H1 (cell line): Measurements from ENCODE around the gene RASGEF1B. TPM values are rescaled to one million over a fixed set of nuclear protein-coding genes. Genes with fewer than 3 reads are reported as not detected.

Experiments used
- CTCF ChIA-PET: fragments of 300-600 bp; sonication (Branson Sonifier 250); formaldehyde crosslinking; loops from one replicate; lab custom pipeline; 2021; ENCODE audit not compliant: partially characterized antibody; lab: Charles Lee
- POLR2A ChIA-PET: fragments of 300-600 bp; sonication (Branson Sonifier 250); formaldehyde crosslinking; loops from one replicate; lab custom pipeline; 2021; ENCODE audit warnings: inconsistent platforms; ENCODE audit not compliant: partially characterized antibody; lab: Charles Lee
- DNase-seq, 2 experiments: peaks; one replicate each; pipeline versions ENCODE4 v3.0.0 to v3.0.0-alpha.2; 2010 to 2022; ENCODE audit warnings: low spot score in 2 of 2, low read depth in 1 of 2, mixed read lengths in 1 of 2
- FAIRE-seq: peaks from 2 replicates; lab custom pipeline; 2011; peaks lifted over from hg19 to GRCh38; lab: Jason Lieb, UNC
- H2AFZ ChIP-seq: 2 replicates; pipeline ENCODE4 v1.8.1; 2012; ENCODE audit warnings: low read length, inconsistent platforms
- H2AK5ac ChIP-seq: 2 replicates; pipeline ENCODE4 v1.6.1; 2013; ENCODE audit warnings: low read depth, low read length
- H2BK120ac ChIP-seq: replicated peaks from 2 replicates; pipeline ENCODE3; 2013; ENCODE audit warnings: low read depth, low read length, inconsistent platforms
- H2BK12ac ChIP-seq: 2 replicates; pipeline ENCODE4 v1.6.1; 2013; ENCODE audit warnings: low read depth, low read length
- H2BK15ac ChIP-seq: 2 replicates; pipeline ENCODE4 v1.6.1; 2013; ENCODE audit warnings: low read length
- H2BK20ac ChIP-seq: 2 replicates; pipeline ENCODE4 v1.6.1; 2013; ENCODE audit warnings: low read length
- H2BK5ac ChIP-seq: 2 replicates; pipeline ENCODE4 v1.6.1; 2013; ENCODE audit warnings: low read depth, low read length
- H3K14ac ChIP-seq: 2 replicates; pipeline ENCODE4 v1.6.1; 2013; ENCODE audit warnings: inconsistent platforms; ENCODE audit not compliant: insufficient read length
- H3K18ac ChIP-seq: 2 replicates; pipeline ENCODE4 v1.6.1; 2013; ENCODE audit warnings: low read length; ENCODE audit errors: extremely low read depth
- H3K23ac ChIP-seq: 2 replicates; pipeline ENCODE4 v1.6.1; 2013; ENCODE audit warnings: inconsistent platforms; ENCODE audit not compliant: insufficient read length
- H3K23me2 ChIP-seq: 2 replicates; pipeline ENCODE4 v1.6.1; 2013; ENCODE audit warnings: low read depth, low read length
- H3K27ac ChIP-seq: 2 replicates; pipeline ENCODE4 v1.6.1; 2011; ENCODE audit warnings: low read depth, low read length, inconsistent platforms
- H3K27me3 ChIP-seq, 4 experiments: replicated peaks in 1 of 4; 1 replicate in 1 of 4; 2 replicates in 3 of 4; pipeline versions ENCODE4 v1.6.1 to v1.8.1; 2011 to 2013; ENCODE audit warnings: low read length in 3 of 4, mild to moderate bottlenecking in 3 of 4, inconsistent platforms in 2 of 4, mixed read lengths in 2 of 4, moderate library complexity in 1 of 4; ENCODE audit not compliant: control insufficient read depth in 3 of 4, insufficient read depth in 3 of 4; ENCODE audit errors: extremely low read depth in 1 of 4
- H3K36me3 ChIP-seq, 4 experiments: 2 replicates each; pipeline versions ENCODE4 v1.6.1 to v1.8.1; 2011 to 2013; ENCODE audit warnings: mild to moderate bottlenecking in 4 of 4, low read length in 3 of 4, moderate library complexity in 2 of 4, control low read depth in 1 of 4, inconsistent platforms in 1 of 4; ENCODE audit not compliant: insufficient read depth in 4 of 4, control insufficient read depth in 2 of 4
- H3K4ac ChIP-seq: replicated peaks from 2 replicates; pipeline ENCODE3; 2013; ENCODE audit warnings: low read length, low read depth, mixed read lengths, inconsistent platforms; ENCODE audit not compliant: insufficient read length
- H3K4me1 ChIP-seq, 4 experiments: replicated peaks in 1 of 4; 1 replicate in 1 of 4; 2 replicates in 3 of 4; pipeline versions ENCODE4 v1.6.1 to v1.8.1; 2011 to 2013; ENCODE audit warnings: low read length in 3 of 4, inconsistent platforms in 2 of 4, mixed read lengths in 1 of 4; ENCODE audit not compliant: insufficient read depth in 4 of 4, control insufficient read depth in 3 of 4
- H3K4me2 ChIP-seq, 2 experiments: 2 replicates each; pipeline versions ENCODE4 v1.6.1 to v1.8.1; 2011 to 2013; ENCODE audit warnings: low read depth in 2 of 2, low read length in 2 of 2, control low read depth in 1 of 2, inconsistent platforms in 1 of 2, mild to moderate bottlenecking in 1 of 2; ENCODE audit not compliant: insufficient read depth in 1 of 2
- H3K4me3 ChIP-seq, 4 experiments: fragments of 200-600, 300-600 bp in 1 of 4; sonication (generic), shearing (Covaris generic), sonication (Bioruptor Twin) in 1 of 4; 2 replicates each; pipeline versions ENCODE4 v1.5.1 to v1.8.1; 2011 to 2016; ENCODE audit warnings: low read length in 4 of 4, low read depth in 3 of 4, control low read depth in 2 of 4, inconsistent platforms in 2 of 4, mild to moderate bottlenecking in 2 of 4, mixed read lengths in 1 of 4, moderate library complexity in 1 of 4; ENCODE audit not compliant: insufficient read depth in 2 of 4; ENCODE audit errors: extremely low read depth in 1 of 4
- H3K56ac ChIP-seq: replicated peaks from 2 replicates; pipeline ENCODE3; 2013; ENCODE audit warnings: low read depth, mild to moderate bottlenecking, mixed read lengths, low read length, inconsistent platforms; ENCODE audit not compliant: insufficient read length
- H3K79me1 ChIP-seq: 2 replicates; pipeline ENCODE4 v1.6.1; 2013; ENCODE audit warnings: low read depth, low read length, control low read depth
- H3K79me2 ChIP-seq, 2 experiments: 2 replicates each; pipeline versions ENCODE4 v1.6.1 to v1.8.1; 2012 to 2013; ENCODE audit warnings: low read length in 2 of 2, mild to moderate bottlenecking in 2 of 2, inconsistent platforms in 1 of 2; ENCODE audit not compliant: insufficient read depth in 2 of 2, control insufficient read depth in 1 of 2
- H3K9ac ChIP-seq, 4 experiments: replicated peaks in 1 of 4; 1 replicate in 1 of 4; 2 replicates in 3 of 4; pipeline versions ENCODE4 v1.6.1 to v1.8.1; 2011 to 2013; ENCODE audit warnings: low read depth in 3 of 4, low read length in 3 of 4, control low read depth in 2 of 4, mild to moderate bottlenecking in 2 of 4, moderate library complexity in 2 of 4, inconsistent platforms in 1 of 4; ENCODE audit errors: extremely low read depth in 1 of 4
- H3K9me3 ChIP-seq, 2 experiments: 2 replicates each; pipeline versions ENCODE4 v1.6.1 to v1.8.1; 2012 to 2013; ENCODE audit warnings: mild to moderate bottlenecking in 2 of 2, moderate library complexity in 2 of 2, control low read depth in 1 of 2, inconsistent platforms in 1 of 2, low read depth in 1 of 2, low read length in 1 of 2, mixed read lengths in 1 of 2; ENCODE audit not compliant: insufficient read depth in 2 of 2
- H4K20me1 ChIP-seq, 2 experiments: replicated peaks in 1 of 2; 2 replicates each; pipeline versions ENCODE3 to v1.8.1; 2011 to 2013; ENCODE audit warnings: inconsistent platforms in 2 of 2, low read length in 2 of 2, mild to moderate bottlenecking in 1 of 2; ENCODE audit not compliant: insufficient read depth in 2 of 2, control insufficient read depth in 1 of 2
- H4K5ac ChIP-seq: 2 replicates; pipeline ENCODE4 v1.6.1; 2013; ENCODE audit warnings: low read length, low read depth, mixed read lengths, inconsistent platforms; ENCODE audit not compliant: insufficient read length
- H4K8ac ChIP-seq: 2 replicates; pipeline ENCODE4 v1.8.0; 2013; ENCODE audit warnings: mild to moderate bottlenecking, moderate library complexity, low read length, inconsistent platforms; ENCODE audit not compliant: insufficient read depth; ENCODE audit errors: extremely low read depth
- H4K91ac ChIP-seq: replicated peaks from 2 replicates; pipeline ENCODE3; 2013; ENCODE audit warnings: low read length, mixed read lengths, inconsistent platforms; ENCODE audit not compliant: insufficient read length
- CHD2 ChIP-seq: IDR thresholded peaks from 2 replicates; pipeline ENCODE4 v1.6.1; 2012; ENCODE audit warnings: low read length, improper control_type of control experiment
- KDM4A ChIP-seq: IDR thresholded peaks from one replicate; pipeline ENCODE4 v1.7.1; 2012; ENCODE audit warnings: low read depth, mild to moderate bottlenecking, moderate library complexity, low read length, inconsistent platforms; ENCODE audit not compliant: severe bottlenecking
- POLR2AphosphoS5 ChIP-seq: IDR thresholded peaks from 2 replicates; pipeline ENCODE4 v1.6.1; 2011; ENCODE audit warnings: low read depth, low read length
- TAF1 ChIP-seq: IDR thresholded peaks from 2 replicates; pipeline ENCODE4 v1.6.1; 2011; ENCODE audit warnings: mild to moderate bottlenecking, low read depth, low read length
- WGBS, 2 experiments: shearing (Covaris generic) in 1 of 2; methylation state at CpG; one replicate each; pipeline versions ENCODE4 v1.1.6 to v1.1.7; 2013 to 2015; ENCODE audit warnings: low lambda C conversion rate in 2 of 2, mixed read lengths in 2 of 2, inconsistent platforms in 1 of 2, low coverage in 1 of 2, missing lambda C conversion rate in 1 of 2; ENCODE audit not compliant: insufficient replicate concordance in 2 of 2, insufficient coverage in 1 of 2, insufficient read length in 1 of 2; ENCODE audit errors: extremely low coverage in 1 of 2, missing lambda C conversion rate in 1 of 2; 5-methylcytosine and 5-hydroxymethylcytosine counted together
- polyA plus RNA-seq, 7 experiments: library from polyadenylated mRNA; depleted of rRNA in 3 of 7; stranded (reverse) in 5 of 7; unstranded in 2 of 7; fragments of >200 nt in 5 of 7; fragments of 200-250 nt in 2 of 7; gene quantifications; 1 replicate in 5 of 7; 2 replicates in 1 of 7; 4 replicates in 1 of 7; pipeline versions ENCODE4 v1.2.1 to v1.2.3, GENCODE V29; 2011 to 2013; ENCODE audit warnings: missing spikeins in 2 of 7, mixed read lengths in 2 of 7
- total RNA-seq: library from RNA; stranded (reverse); fragmentation: NEBNext Ultra II Directional; extraction: Animal tissue kit (Norgen Biotek cat#: 25700); gene quantifications from 2 replicates; pipeline ENCODE4 v1.2.1, GENCODE V29; 2021

The RASGEF1B gene
- total and polyA plus RNA-seq, 2 of the 8 experiments (the other 6 are each of a cell fraction or from before 2014, with no cell fraction given), result 1.6 to 4.7 TPM

GRCh38 chr4:81445196-81445595 lies 26.5 kb downstream of the RASGEF1B start:
- H4K20me1 ChIP-seq, result no peaks in the 10 kb centered on the region

More at GRCh38 chr4:81445196-81445595, 26.5 kb downstream of the RASGEF1B start:
- no peak overlapping the region for H3K14ac ChIP-seq
- TF ChIP-seq CHD2 (no peak), KDM4A (no peak), TAF1 (no peak), POLR2AphosphoS5 (no peak)
- H2BK20ac ChIP-seq, result no peak overlapping the region
- no peak overlapping the region for H2BK15ac ChIP-seq
- no peaks in the 10 kb centered on the region for H3K23me2 ChIP-seq
- no peak overlapping the region for H4K8ac ChIP-seq
- FAIRE-seq, result no peak
- no peak for DNase-seq
- H3K18ac ChIP-seq, result no peak overlapping the region
- no peak overlapping the region for H2BK12ac ChIP-seq
- no peak overlapping the region for H3K27ac ChIP-seq
- H3K4me3 ChIP-seq, result no peak overlapping the region
- H3K9me3 ChIP-seq, result no peaks in the 10 kb centered on the region
- no peaks in the 10 kb centered on the region for H3K79me1 ChIP-seq
- H3K9ac ChIP-seq, result no peak overlapping the region
- peaks cover 0 to 9% (median 0%) of the 10 kb centered on the region in 4 experiments; a peak in 2 of 8 replicates for H3K36me3 ChIP-seq
- H2AFZ ChIP-seq, result no peak overlapping the region
- POLR2A ChIA-PET, result no interaction called here
- no peaks in the 10 kb centered on the region for H3K4me1 ChIP-seq
- CTCF ChIA-PET, result interaction anchor here (0.6 to 1.4 kb wide), 5 partner anchors 9 to 400 kb away, joined by 3 to 4 read pairs (median 3); no protein-coding TSS in a partner anchor
- H2BK120ac ChIP-seq, result no peak overlapping the region
- H3K56ac ChIP-seq, result no peak overlapping the region
- H3K23ac ChIP-seq, result no peak overlapping the region
- 92% methylated on average over 5 of the region's 5 CpGs; no CpG with 5 or more reads in 1 of the 2 experiments for WGBS, 2 experiments
- no peak overlapping the region for H2BK5ac ChIP-seq
- no peak overlapping the region for H3K4ac ChIP-seq
- H3K27me3 ChIP-seq, result peaks cover 0 to 1% (median 0%) of the 10 kb centered on the region in 4 experiments; a peak in 1 of 7 replicates
- H4K91ac ChIP-seq, result no peak overlapping the region
- H4K5ac ChIP-seq, result no peak overlapping the region
- H3K4me2 ChIP-seq, result no peak overlapping the region
- no peak overlapping the region for H2AK5ac ChIP-seq
- no peaks in the 10 kb centered on the region for H3K79me2 ChIP-seq
